GM12891 (cell line): ENCODE results near the gene ACYP2.

ENCODE experiments used
- DNase-seq: peaks from one replicate; pipeline ENCODE4 v3.0.0; 2011; ENCODE audit warnings: low spot score; ENCODE audit not compliant: insufficient read length
- FAIRE-seq: peaks from 2 replicates; lab custom pipeline; 2011; peaks lifted over from hg19 to GRCh38; lab: Jason Lieb, UNC
- PAX5 ChIP-seq: IDR thresholded peaks from 2 replicates; pipeline ENCODE4 v1.6.1; 2011; ENCODE audit warnings: low read length, moderate library complexity, mild to moderate bottlenecking; ENCODE audit not compliant: insufficient read depth, severe bottlenecking
- POLR2A ChIP-seq: IDR thresholded peaks from 2 replicates; pipeline ENCODE4 v1.6.1; 2011; ENCODE audit warnings: low read depth, low read length, control low read depth
- POLR2AphosphoS5 ChIP-seq: IDR thresholded peaks from 2 replicates; pipeline ENCODE4 v1.6.1; 2011; ENCODE audit warnings: low read depth, low read length, control low read depth
- POU2F2 ChIP-seq: IDR thresholded peaks from 2 replicates; pipeline ENCODE4 v1.6.1; 2011; ENCODE audit warnings: low read depth, mild to moderate bottlenecking, control low read depth, low read length, moderate library complexity
- SPI1 ChIP-seq: IDR thresholded peaks from 2 replicates; pipeline ENCODE4 v1.6.1; 2011; ENCODE audit warnings: low read depth, low read length, control low read depth
- TAF1 ChIP-seq: IDR thresholded peaks from 2 replicates; pipeline ENCODE4 v1.6.1; 2011; ENCODE audit warnings: low read depth, low read length, control low read depth

The ACYP2 gene

DNA sequence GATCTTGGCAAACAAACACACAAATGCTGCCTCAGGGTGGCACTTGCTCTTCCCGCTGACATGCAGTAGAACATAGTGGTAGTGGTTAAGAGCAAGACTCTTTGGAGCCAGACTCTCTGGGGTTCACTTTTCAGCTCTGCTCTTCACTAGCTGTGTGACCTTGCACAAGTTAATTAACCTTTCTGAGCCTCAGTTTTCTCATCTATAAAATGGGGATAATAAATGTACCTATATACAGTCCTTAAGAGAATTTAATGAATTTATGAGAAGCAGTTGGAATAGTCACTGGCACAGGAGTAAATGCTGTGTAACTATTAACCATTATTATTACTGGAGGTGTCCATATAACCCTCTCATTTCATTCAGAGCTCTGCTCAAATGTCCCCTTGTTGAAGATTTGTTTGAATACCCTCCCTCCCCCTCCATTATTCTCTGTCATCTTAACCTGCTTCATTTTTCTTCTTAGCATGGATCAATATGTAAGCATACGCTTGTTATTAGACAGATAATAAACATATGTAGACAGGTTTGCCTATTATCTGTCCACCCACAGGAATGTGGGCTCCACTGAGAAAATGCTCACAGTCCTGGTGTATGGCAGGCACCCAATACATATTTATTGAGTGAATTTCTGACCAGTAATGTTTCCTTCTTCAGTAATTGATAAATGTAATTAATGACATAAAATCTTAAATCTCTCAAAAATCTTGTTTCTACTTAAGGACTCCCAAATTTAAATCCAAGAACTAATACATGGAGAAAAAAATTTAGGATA, 76.1 kb downstream of the ACYP2 start:
- no peak for FAIRE-seq
- no peak for DNase-seq
- no peak for TF ChIP-seq TAF1
- no peak for TF ChIP-seq POLR2AphosphoS5
- TF ChIP-seq POU2F2: no peak
- TF ChIP-seq POLR2A: no peak
- TF ChIP-seq SPI1: no peak
- TF ChIP-seq PAX5: no peak

DNA sequence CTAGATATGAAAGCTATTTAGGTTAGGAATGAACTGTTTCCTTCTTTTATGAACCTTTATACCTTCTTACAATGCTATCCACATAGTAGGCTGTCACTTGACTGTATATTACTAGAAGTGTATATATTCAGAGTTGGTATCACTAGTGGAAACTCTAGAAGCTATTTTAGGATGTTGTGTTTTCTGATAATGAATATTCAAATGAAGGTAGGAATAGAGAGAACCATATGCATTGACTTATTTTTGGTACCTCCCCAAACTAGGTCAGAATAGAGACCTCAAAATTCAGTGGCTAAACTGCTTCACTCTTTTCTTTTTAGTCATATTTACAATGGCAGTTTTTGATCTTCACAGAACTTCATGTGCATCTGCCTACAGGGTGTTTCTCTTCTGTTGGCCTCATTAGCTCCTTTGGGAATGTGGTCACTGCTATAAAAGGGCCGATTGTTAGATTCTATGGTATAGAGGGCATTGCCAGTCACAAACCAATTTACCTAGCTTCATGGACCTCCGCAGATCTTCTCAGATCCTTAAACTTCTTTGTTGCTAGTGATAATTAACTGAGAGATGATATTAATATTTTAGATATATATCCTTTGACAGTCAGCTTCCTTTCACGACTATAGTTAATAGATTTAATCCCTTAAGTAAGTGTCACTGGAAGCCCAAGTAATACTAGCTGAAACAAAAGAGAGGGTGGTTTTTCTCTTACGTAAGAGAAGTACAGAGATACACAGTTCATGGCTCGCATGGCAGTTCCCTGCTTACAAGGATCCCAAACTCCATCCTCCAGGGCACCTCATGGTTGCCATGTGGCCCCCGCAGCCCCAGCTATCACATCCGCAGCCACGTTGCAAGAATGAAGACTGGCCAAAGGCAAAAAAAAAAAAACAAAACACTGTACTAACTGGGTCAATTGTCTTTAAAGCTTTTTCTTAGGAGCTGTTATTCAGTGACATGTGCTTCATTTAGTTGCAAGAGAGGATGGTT, 79.6 kb downstream of the ACYP2 start:
- no peak for DNase-seq
- no peak for FAIRE-seq
- TF ChIP-seq TAF1 (no peak), PAX5 (no peak), POLR2AphosphoS5 (no peak), POU2F2 (no peak), SPI1 (no peak), POLR2A (no peak)

DNA sequence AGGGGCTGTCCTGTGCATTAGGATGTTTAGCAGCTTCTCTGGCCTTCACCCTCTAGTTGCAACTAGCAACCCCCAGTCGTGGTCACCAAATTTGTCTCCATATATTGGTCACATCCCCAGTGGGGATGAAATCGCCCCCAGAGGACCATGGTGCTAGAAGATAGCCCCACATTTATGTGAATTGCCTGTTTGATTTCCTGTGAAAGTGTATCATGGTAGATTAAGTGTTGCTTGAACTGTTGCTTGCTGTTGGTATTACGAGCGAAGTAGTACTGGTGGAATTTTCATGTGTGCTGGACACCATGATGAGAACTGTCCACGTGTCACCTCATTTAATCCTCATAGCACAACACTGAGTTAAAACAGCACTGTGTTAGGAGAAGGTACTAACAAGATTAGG, 81.2 kb downstream of the ACYP2 start:
- no peak for FAIRE-seq
- DNase-seq: no peak
- TF ChIP-seq POLR2A (no peak), SPI1 (no peak)

DNA sequence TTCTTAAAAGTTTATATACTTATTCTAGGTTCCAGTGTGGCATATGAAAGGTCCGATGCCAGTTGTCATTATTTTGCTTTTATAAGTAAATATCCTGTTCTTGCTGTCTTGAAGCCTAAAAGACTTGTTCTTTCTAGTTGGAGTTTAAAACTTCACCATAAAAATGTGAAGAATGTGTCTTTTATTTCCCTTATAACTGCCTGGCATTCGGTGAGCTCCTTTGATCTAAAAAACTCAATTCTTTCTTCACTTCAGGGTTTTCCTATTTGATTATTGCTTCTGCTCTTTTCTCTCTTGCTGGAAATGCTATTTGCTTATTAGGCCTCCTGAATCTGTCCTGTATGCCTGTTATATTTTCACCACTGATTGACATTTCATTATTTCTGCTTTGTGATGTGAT, 89.1 kb downstream of the ACYP2 start:
- no peak for FAIRE-seq

DNA sequence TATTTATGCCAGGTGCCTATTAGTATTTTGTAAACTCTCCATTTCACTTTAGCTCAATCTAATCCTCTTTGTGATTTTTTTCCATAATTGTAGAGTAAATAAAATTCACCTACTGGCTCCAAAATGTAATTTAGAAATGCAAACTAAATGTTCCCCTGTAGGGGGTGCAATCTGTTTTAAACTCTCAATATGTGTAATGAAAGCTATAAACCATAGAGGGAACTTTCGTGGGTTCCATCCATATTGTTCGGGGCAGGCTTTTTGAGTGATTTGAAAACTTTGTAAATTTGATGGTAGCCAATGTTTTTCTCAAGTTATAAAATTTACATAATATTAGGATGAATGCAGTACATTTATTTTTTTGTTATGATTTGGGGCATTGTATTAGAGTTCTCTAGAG, 91.2 kb downstream of the ACYP2 start:
- TF ChIP-seq TAF1: no peak
- TF ChIP-seq POLR2A: no peak
- no peak for TF ChIP-seq POLR2AphosphoS5
- no peak for TF ChIP-seq PAX5
- no peak for TF ChIP-seq POU2F2
- TF ChIP-seq SPI1: no peak
- peak; percentile 9 for DNase-seq
- FAIRE-seq: peak; percentile 40

More for the DNA sequence above, 89.1 kb downstream of the ACYP2 start:
- TF ChIP-seq POLR2A (no peak), POLR2AphosphoS5 (no peak), TAF1 (no peak)
- no peak for DNase-seq

DNA sequence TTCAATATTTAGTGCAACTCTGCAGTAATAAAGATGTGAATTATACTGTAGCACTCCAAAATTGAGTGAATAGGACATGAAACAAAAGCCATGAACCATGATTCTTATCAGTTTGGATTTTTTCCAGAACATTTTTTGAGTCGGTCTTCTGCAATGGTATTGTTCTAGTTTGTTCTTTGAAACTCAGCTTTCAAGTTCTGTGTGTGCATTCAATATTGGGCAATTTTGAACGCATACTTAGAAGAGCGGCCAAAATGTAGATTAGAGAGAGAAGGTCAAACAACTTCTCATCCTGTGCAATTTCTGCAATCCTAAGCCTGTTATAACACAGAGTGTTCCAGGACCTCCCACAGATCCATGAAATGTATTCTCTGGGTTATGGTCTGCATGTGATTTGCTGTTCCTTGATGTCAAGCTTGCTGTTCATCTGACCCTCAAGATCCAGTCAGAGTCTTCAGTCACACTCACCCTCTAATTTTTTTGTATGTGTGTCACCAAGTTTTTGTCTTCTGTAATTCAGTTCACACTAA, 92.3 kb downstream of the ACYP2 start:
- FAIRE-seq (no peak), DNase-seq (no peak)
- no peak for TF ChIP-seq POLR2AphosphoS5
- no peak for TF ChIP-seq TAF1
- TF ChIP-seq SPI1: no peak
- TF ChIP-seq POU2F2: no peak
- no peak for TF ChIP-seq PAX5
- no peak for TF ChIP-seq POLR2A

DNA sequence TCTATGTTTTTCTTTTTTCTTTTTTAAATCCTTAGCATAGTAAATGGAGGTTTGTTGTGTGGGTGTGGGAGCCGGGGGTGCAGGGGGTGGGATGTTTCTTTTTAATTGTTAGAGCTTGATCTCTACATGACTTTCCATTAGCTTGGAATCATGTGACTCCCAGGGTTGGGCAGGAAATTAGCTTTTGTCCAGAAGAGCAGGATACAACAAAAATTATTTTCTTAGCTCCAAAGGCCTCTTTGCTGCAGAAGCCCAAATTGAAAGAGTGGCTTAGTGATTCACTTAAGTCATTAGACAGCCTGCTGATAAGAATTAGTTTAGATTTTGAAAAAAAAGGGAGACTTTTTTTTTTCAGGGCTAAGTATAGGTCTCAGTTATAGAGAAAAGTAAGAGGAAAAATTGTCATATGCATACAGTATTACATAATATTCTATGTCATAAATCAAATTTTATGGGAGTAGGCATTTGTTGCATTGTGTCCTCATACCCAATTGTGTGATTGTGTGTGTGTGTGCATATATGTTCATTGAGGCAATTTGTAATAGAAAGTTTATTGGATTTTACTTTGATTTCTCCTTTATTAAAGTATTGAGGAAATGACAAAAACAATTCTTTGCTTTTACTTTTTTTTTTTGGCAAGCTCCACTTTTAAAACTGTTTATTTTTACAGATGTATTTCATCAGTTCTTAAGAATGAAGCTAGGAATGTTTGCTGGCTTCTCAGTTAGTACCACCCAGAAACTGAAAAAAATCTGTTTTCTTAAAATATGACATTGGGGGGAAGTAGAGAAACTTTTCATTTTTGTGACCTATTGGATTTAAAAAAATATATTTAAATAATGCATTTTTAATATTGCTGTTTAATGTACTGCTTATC, 93.2 kb downstream of the ACYP2 start:
- DNase-seq: no peak
- no peak for TF ChIP-seq TAF1
- no peak for TF ChIP-seq POLR2A
- TF ChIP-seq POU2F2: no peak
- no peak for TF ChIP-seq SPI1
- no peak for TF ChIP-seq POLR2AphosphoS5
- TF ChIP-seq PAX5: no peak
- FAIRE-seq: no peak

DNA sequence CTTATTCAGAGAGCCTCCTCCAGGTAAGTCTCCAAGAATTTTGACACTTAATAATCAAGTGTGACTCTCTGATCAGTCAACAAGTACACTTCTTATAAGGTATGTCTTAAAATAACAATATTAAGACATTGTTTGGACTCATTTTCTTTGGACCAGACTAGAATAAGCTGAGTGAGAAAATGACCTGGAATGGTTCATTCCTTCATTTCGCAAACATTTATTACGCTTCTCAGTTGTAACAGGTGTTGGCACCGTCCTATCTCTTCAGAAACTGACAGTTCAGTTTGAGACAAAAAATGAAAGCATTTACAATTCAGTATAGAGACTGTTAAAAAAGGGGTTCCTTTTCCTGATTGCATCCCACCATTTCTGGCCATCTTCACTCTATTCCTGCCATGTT, 94.0 kb downstream of the ACYP2 start:
- no peak for FAIRE-seq

More for the DNA sequence above, 94.0 kb downstream of the ACYP2 start:
- no peak for DNase-seq
- TF ChIP-seq TAF1: no peak
- no peak for TF ChIP-seq POLR2A
- no peak for TF ChIP-seq SPI1
- TF ChIP-seq PAX5: no peak
- TF ChIP-seq POLR2AphosphoS5: no peak
- TF ChIP-seq POU2F2: no peak
